ENCODE results near the gene LSP1.
A peak's percentile ranks its signal among the peaks of the same experiment; 100 is the strongest.
"Not testable (repeated sequence)": the region's sequence is repeated elsewhere in the genome, so short reads cannot be mapped to it uniquely, and the experiment has no call there.

LSP1 gene

GRCh38 chr11:1877211-1878136, 24.6 kb downstream of the LSP1 start:
- peak; percentile 66 for DNase-seq (ENCODE audit: low read depth)

GRCh38 chr11:1878137-1879031, 25.5 kb downstream of the LSP1 start:
- no peak for DNase-seq (ENCODE audit: low read depth)

DNA sequence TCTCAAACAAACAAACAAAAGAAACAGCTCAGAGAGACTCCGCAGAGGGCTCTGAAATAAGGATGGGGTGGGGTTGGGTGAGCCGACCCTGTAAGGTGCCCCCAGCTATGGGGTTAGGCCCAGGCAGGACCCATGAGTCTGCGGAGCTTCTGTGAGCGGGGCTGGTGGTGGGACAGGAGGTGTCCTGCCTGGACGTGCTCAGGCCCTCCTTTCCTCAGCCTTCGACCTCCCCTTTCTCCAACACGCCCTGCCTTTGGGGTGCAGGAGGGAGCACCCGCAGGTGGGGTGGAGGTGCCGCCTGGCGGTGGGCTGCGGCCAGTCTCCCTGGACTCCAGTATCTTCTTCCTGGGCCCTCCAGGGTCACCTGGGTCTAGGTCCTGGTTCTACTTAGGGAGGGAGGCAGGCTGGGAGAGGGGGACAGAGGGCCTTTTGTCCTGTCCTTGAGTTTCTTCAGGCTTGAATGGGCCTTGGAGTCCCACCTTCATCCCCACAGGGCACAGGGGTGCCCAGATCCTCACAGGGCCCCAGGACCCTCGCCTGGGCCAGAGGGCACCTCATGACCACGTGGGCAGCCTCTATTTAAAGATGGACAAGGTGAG, 26.6 kb downstream of the LSP1 start:
- no peak for DNase-seq (ENCODE audit: low read depth)

DNA sequence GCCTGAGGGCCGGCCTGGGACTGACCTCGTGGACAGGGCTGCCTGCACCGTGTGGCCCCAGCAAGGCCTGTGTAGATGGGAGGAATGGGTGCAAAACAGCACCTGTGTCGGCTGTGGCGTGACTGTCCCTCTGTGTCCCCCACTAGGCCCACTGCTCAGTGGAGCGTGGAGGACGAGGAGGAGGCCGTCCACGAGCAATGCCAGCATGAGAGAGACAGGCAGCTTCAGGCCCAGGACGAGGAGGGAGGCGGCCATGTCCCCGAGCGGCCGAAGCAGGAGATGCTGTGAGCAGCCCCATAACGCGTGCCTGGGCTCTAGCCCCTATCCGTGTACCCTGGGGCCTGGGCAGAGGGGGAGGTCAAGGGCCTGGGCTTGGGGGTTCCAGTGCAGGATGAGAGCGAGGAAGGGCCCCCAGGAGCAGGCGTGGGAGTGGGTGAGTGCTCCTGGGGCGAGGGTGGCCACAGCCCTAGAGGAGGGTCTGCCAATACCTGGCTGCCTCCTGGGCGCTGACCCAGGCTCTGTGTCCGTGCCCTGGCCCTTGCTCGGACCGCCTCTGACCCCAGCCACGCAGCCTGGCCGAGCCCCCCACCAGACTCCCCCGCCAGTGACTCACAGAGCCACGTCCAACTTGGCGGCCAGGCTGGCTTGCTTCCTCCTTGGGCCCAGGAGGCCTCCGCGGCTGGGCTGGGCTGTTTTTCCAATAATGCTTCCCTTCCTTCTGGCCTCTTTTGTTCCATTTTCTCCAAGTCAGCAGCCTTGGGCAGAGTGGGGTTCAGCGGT, 27.2 kb downstream of the LSP1 start:
- DNase-seq (ENCODE audit: low read depth), result peak; percentile 51

- DNase-seq (ENCODE audit: low read depth), result no peak
These were observed 28.0 kb downstream of the LSP1 start for GRCh38 chr11:1880746-1881441.

DNA sequence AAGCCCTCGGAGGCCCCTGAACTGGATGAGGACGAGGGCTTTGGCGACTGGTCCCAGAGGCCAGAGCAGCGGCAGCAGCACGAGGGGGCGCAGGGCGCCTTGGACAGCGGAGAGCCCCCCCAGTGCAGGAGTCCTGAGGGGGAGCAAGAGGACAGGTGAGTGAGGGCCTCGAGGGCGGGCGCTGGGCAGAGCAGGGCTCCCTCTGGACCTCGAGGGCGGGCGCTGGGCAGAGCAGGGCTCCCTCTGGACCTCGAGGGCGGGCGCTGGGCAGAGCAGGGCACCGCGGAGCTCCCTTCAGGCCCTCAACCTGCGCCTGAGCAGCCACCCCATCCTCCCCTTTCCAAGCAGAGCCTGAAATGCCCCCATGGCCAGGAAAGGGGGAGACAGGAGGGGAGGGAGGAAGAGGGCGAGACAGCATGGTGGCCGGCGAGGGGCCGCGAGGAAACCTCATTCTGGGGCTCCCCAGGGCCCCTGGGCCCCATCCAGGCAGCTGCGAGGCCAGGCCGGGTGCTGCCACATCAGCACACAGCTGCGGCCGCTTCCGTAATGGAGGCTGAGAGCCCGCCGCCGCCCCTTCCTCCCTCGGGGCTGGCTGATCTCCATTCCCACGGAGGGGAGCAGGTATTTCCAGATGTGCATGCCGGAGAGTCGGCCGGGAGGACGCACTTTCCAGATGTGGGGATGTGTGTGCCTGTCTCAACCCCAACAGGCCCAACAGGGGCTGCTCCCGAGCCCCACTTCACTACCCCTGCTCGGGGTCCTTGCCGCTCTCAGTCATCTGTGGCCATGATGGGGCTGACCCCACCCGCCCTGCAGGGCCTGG, 28.8 kb downstream of the LSP1 start:
- no peak for DNase-seq (ENCODE audit: low read depth)

DNA sequence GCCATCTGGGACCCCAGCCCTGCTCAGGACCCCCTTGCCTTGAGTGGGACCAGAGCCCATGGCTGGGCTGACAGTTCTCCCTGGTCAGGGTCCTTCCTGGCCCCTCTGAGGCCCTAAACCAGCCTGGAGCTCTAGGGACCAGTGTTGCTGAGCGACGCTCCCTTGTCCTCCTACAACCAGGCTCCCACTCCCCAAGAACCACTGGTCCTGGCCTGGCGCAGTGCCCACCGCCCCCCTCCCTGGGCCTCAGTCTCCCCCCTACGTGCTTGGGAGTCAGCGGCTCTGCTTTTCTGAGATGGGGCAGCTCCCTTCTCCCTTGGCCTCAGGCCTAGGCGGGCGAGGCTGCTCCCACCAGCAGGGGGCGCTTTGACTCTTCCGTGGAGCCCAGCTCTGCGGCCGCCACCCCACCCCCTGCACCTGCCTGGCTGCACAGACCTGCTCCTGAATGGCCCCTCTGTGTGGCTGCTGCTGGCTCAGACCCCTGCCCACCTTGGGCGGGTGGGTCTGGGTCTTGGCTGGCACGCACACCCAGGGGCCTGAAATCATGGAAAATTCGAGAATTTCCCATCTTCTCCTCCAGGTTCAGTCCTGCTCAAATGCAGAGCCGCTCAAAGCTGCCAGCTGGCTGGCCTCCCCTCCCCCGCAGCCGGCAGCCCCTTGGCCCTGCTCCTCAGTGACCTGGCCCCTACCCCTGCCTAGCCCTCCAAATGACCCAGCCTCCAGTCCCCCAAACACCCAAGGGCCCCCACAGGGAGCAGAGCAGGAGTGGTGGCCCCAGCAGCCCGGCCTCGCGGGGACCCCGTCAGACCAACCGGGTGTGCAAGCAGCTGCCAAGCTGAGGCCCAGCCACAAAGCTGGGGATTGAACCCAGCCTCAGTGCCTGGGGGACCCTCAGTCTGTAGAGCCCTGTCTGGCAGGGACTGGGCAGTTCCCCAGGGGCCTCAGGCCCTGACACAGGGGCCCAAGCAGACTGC, 29.7 kb downstream of the LSP1 start:
- DNase-seq (ENCODE audit: low read depth), result peak; percentile 71

DNA sequence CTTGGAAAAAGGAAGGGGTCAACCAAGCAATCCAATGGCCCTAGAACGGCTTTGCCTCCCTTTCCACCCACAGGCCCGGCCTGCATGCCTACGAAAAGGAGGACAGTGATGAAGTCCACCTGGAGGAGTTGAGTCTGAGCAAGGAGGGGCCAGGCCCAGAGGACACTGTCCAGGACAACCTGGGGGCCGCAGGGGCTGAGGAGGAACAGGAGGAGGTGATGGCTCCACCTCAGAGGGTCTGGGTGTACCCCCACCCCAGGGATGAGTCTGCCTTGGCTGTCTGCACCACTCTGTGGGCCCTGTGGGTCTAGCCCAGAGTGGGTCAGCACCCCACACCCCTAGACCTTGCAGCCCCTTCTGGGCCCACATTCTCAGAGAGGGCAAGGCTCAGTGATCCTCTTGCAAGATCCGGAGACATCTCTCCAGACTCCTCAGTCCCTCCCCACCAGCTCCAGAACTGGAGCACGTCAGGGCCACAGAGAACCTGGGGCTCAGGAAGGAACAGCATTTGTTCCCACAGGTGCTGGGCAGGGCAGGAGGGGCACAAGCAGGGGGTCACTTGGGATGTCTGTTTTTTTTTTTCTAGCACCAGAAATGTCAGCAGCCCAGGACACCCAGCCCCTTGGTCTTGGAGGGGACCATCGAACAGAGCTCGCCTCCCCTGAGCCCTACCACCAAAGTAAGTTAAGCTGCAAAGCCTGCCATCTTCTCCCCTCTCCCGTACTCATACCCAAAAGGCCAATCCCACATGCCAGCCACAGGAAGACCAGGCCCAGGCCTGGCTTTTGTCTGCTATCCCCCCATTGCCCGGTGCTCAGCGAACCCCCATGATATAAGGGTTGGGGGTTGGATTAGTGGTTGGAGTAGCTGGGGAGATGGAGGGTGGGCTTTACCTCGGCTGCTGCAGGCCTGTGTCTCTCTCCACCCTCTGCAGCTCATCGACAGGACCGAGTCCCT, 30.7 kb downstream of the LSP1 start:
- no peak for DNase-seq (ENCODE audit: low read depth)

- DNase-seq (ENCODE audit: low read depth), result no peak
These were observed 31.4 kb downstream of the LSP1 start for GRCh38 chr11:1884303-1884700.

GRCh38 chr11:1886551-1886950, 33.7 kb downstream of the LSP1 start:
- not testable (repeated sequence) for DNase-seq (ENCODE audit: low read depth)

- DNase-seq (ENCODE audit: low read depth), result no peak
These were observed 34.8 kb downstream of the LSP1 start for GRCh38 chr11:1887451-1888346.

DNA sequence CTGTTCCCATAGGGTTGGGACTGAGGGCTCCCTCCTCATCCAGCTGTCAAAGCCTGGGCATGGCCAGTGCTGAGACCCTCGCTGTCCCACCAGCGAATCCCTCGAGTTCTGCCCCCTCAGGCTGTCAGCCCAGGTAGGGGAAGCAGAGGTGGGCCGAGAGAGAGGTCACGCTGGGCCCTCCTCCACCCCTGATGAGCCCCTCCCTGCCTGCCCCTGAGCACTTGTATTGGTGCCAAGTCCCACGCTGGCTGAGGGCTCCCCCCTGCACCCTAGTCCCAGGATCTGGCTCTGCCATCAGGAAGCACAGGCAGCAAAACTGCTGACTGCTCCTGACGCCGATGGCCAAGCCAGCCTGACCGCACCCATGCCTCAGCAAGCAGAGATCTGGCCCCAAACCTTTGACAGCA, 35.5 kb downstream of the LSP1 start:
- no peak for DNase-seq (ENCODE audit: low read depth)

DNA sequence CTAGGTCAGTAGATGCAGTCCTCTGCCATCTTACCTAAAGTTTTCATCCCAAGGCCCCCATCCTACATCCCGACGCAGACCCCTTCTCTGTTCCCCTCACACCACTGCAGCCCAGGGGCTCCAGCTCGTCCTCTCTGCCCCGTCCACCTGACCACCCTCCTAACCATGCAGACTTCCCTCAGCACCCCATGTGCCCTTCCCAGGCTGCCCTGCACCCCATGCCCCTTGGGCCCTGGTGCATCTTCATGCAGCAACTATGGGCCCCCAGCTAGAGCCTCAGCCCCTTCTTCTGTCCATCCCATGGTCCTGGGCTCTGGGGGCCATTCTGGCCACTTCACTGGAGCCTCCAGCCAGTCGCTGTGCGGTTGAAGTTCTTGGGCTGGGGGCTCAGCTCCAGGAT, 35.9 kb downstream of the LSP1 start:
- DNase-seq (ENCODE audit: low read depth), result no peak

GRCh38 chr11:1889224-1889930, 36.5 kb downstream of the LSP1 start:
- DNase-seq (ENCODE audit: low read depth), result no peak

DNA sequence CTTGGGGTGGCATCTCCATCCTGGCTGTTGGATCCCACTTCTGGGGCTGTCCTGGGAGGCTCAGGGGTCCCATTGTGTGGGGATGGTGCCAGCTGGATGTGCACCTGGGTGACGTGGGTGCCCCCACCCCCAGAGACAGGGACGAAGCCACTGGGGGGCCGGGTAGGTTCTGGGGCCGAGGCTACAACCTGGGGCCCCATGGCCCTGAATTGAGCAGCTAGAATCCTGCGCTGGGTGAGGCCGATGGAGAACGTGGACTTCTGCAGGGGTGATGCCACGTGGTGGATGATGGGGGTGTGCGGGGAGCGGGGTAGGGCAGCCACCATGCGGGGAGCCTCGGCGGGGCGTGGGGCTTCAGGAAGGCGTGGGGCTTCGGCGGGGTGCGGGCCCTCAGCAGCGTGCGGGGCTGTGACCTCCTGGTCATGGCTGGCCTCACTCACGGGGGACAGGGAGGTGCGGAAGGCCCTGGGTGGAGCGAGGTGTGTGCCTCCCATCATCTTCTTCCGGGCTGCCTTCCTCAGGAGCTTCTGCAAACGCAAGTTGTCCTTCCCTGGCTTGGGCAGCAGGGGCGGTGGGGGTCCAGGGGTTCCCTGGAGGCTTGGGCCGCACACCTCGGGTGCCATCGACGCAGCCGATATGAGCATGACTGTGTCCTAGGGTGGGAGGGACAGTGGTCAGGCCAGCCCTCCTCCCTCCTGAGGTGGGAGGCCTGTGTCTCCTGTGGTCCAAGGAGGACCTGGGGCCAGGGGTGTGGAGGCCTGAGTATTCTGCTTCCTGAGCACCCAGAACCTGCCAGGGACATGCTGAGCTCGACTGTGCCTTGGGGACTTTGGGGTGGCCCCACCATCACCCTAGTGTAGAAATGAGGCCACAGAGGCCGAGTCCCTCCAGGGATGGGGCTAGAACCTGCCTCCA, 37.3 kb downstream of the LSP1 start:
- no peak for DNase-seq (ENCODE audit: low read depth)

Measured in iris pigment epithelial cell (primary cell).